NCI-H2107 treated with DMSO at 0.1 percent for 48 hours (cell line): ENCODE measurements around the gene MAD2L1BP.
A peak's percentile ranks its signal among the peaks of the same experiment; 100 is the strongest.

Source experiments
- DNase-seq: peaks from one replicate; lab custom pipeline; 2025; ENCODE audit not compliant: unreplicated experiment; lab: John Stamatoyannopoulos, UW

MAD2L1BP gene

GRCh38 chr6:43680308-43681200 lies 44.9 kb downstream of the MAD2L1BP start:
- no peak for DNase-seq

GRCh38 chr6:43681303-43681702 lies 45.7 kb downstream of the MAD2L1BP start:
- DNase-seq = no peak

GRCh38 chr6:43682724-43683429 lies 47.2 kb downstream of the MAD2L1BP start:
- DNase-seq = no peak

- no peak for DNase-seq
Observed at GRCh38 chr6:43683708-43684455, 48.2 kb downstream of the MAD2L1BP start.

GRCh38 chr6:43687079-43687436 lies 51.4 kb downstream of the MAD2L1BP start:
- no peak for DNase-seq

- peak; percentile 53 for DNase-seq
Observed at GRCh38 chr6:43687437-43688347, 52.1 kb downstream of the MAD2L1BP start, which contains the start of gene MRPS18A. Gene MRPS18A, minus strand, starts transcription at chr6:43687791. Its CDS starts 12 bp downstream, at chr6:43687779.

- DNase-seq = no peak
Observed at GRCh38 chr6:43689421-43689820, 53.8 kb downstream of the MAD2L1BP start.
